ENCODE measurements around the gene CRYBA4. TPM values are rescaled to one million over a fixed set of nuclear protein-coding genes. Genes with fewer than 3 reads are reported as not detected.

Gene CRYBA4
- total RNA-seq, 1 experiment from 2014 or later, result not detected

DNA sequence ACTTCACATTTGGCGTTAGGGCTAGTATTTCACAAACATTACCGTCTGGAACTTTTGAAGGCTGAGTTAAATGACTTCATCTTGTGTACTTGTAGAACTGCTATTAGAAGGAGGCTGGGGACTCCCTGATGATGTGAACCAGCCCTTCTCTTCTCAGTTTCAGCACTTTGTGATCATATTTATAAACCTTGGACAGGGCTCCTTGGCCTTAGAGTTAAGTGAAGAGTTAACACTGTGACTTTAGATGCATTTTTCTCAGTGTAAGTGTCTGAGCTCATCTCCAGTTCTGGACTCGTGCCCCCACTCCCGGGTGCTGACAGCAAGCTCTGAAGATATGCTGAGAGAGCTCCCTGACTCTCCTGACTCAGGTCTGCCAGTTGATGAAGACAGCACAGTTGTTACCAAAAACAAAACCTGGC, 44.1 kb downstream of the CRYBA4 start:
- ChIA-PET POLR2A (interaction anchor here (0.6 kb wide), 1 partner anchor 24 kb away, joined by 8 read pairs; no protein-coding TSS in a partner anchor), CTCF (interaction anchor here (0.7 kb wide), 1 partner anchor 20 kb away, joined by 7 read pairs; no protein-coding TSS in a partner anchor)
- H3K36me3 ChIP-seq (ENCODE audit: control insufficient read depth, insufficient read depth, low read length), result no peaks in the 10 kb centered on the region
- no peak for DNase-seq (ENCODE audit: low read depth, low spot score)
- H3K4me1 ChIP-seq (ENCODE audit: control insufficient read depth, insufficient read depth, low read length), result no peaks in the 10 kb centered on the region
- intact Hi-C loops (cut with micrococcal nuclease; ENCODE audit: unreplicated experiment) (no loop called here), in situ Hi-C loops (cut with HindIII; ENCODE audit: low pct_unique_long_range_greater_than_20kb, low sequenced_read_pairs) (no loop called here)
- H3K27ac ChIP-seq (ENCODE audit: low read length), result no peak overlapping the region
- no peaks in the 10 kb centered on the region for H3K27me3 ChIP-seq (ENCODE audit: control insufficient read depth, insufficient read depth, low read length)
- no peaks in the 10 kb centered on the region for H3K9me3 ChIP-seq (ENCODE audit: control insufficient read depth, insufficient read depth, low read depth, low read length)
- TF ChIP-seq, protein P1, sequence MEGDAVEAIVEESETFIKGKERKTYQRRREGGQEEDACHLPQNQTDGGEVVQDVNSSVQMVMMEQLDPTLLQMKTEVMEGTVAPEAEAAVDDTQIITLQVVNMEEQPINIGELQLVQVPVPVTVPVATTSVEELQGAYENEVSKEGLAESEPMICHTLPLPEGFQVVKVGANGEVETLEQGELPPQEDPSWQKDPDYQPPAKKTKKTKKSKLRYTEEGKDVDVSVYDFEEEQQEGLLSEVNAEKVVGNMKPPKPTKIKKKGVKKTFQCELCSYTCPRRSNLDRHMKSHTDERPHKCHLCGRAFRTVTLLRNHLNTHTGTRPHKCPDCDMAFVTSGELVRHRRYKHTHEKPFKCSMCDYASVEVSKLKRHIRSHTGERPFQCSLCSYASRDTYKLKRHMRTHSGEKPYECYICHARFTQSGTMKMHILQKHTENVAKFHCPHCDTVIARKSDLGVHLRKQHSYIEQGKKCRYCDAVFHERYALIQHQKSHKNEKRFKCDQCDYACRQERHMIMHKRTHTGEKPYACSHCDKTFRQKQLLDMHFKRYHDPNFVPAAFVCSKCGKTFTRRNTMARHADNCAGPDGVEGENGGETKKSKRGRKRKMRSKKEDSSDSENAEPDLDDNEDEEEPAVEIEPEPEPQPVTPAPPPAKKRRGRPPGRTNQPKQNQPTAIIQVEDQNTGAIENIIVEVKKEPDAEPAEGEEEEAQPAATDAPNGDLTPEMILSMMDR (IDR thresholded peaks at IDR 0.05), result peak; percentile 35
- TF ChIP-seq, protein P2, sequence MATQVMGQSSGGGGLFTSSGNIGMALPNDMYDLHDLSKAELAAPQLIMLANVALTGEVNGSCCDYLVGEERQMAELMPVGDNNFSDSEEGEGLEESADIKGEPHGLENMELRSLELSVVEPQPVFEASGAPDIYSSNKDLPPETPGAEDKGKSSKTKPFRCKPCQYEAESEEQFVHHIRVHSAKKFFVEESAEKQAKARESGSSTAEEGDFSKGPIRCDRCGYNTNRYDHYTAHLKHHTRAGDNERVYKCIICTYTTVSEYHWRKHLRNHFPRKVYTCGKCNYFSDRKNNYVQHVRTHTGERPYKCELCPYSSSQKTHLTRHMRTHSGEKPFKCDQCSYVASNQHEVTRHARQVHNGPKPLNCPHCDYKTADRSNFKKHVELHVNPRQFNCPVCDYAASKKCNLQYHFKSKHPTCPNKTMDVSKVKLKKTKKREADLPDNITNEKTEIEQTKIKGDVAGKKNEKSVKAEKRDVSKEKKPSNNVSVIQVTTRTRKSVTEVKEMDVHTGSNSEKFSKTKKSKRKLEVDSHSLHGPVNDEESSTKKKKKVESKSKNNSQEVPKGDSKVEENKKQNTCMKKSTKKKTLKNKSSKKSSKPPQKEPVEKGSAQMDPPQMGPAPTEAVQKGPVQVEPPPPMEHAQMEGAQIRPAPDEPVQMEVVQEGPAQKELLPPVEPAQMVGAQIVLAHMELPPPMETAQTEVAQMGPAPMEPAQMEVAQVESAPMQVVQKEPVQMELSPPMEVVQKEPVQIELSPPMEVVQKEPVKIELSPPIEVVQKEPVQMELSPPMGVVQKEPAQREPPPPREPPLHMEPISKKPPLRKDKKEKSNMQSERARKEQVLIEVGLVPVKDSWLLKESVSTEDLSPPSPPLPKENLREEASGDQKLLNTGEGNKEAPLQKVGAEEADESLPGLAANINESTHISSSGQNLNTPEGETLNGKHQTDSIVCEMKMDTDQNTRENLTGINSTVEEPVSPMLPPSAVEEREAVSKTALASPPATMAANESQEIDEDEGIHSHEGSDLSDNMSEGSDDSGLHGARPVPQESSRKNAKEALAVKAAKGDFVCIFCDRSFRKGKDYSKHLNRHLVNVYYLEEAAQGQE (IDR thresholded peaks at IDR 0.05; ENCODE audit: insufficient read depth in 1 of 2, low read depth in 2 of 2, low read length in 1 of 2), result no peak
- TF ChIP-seq POLR2AphosphoS5 (IDR thresholded peaks at IDR 0.05; ENCODE audit: low read depth, low read length), result no peak
- H3K4me3 ChIP-seq (ENCODE audit: low read depth in 2 of 2, low read length in 2 of 2), result no peak overlapping the region
- ATAC-seq, result 0 out of 2 replicates have a peak, but pooled peaks have one; percentile 15
- no TSS peak for BruUV-seq (replicated peaks)

DNA sequence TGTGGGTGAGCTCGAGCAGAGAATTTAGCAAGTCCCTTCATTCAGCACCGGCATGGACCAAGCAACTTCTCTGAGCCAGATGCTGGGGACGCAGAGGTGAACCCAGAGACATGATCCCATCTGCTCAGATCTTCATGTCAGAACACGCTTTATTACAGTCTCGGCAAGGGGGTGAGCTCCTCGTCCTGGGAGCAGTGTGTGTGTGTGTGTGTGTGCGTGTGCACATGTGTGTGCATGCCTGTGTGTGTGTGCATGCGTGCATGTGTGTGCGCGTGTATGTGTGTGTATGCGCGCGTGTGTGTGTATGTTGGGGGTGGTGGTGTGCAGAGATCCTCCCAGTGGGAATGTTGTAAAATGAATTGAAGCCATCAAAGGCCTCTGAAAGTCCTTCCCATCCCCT, 45.4 kb downstream of the CRYBA4 start:
- Histone ChIP-seq H3K4me3 (ENCODE audit: low read depth in 2 of 2, low read length in 2 of 2) (no peak overlapping the region), H3K36me3 (ENCODE audit: control insufficient read depth, insufficient read depth, low read length) (no peaks in the 10 kb centered on the region), H3K27me3 (ENCODE audit: control insufficient read depth, insufficient read depth, low read length) (no peaks in the 10 kb centered on the region), H3K27ac (ENCODE audit: low read length) (no peak overlapping the region), H3K4me1 (ENCODE audit: control insufficient read depth, insufficient read depth, low read length) (no peaks in the 10 kb centered on the region), H3K9me3 (ENCODE audit: control insufficient read depth, insufficient read depth, low read depth, low read length) (no peaks in the 10 kb centered on the region)
- intact Hi-C loops (cut with micrococcal nuclease; ENCODE audit: unreplicated experiment) (no loop called here), in situ Hi-C loops (cut with HindIII; ENCODE audit: low pct_unique_long_range_greater_than_20kb, low sequenced_read_pairs) (no loop called here)
- no TSS peak for BruUV-seq (replicated peaks)
- ATAC-seq (no peak), DNase-seq (ENCODE audit: low read depth, low spot score) (no peak)
- TF ChIP-seq, protein P2 (IDR thresholded peaks at IDR 0.05; ENCODE audit: insufficient read depth in 1 of 2, low read depth in 2 of 2, low read length in 1 of 2), result no peak
- TF ChIP-seq SIN3A (IDR thresholded peaks at IDR 0.05; ENCODE audit: borderline replicate concordance, insufficient read depth, low read depth, low read length), result no peak
- TF ChIP-seq, protein P1 (IDR thresholded peaks at IDR 0.05), result no peak
- no peak for TF ChIP-seq POLR2AphosphoS5 (IDR thresholded peaks at IDR 0.05; ENCODE audit: low read depth, low read length)
- no peak for TF ChIP-seq TCF7L2 (IDR thresholded peaks at IDR 0.05; ENCODE audit: low read depth, low read length)
- ChIA-PET POLR2A (no interaction called here), CTCF (interaction anchor here (0.7 kb wide), 2 partner anchors 11 to 246 kb away, joined by 3 to 4 read pairs; no protein-coding TSS in a partner anchor)
